NCI-H510A treated with DMSO at 0.1 percent for 48 hours (cell line): ENCODE data around the gene OTUD1.

Source experiments
- DNase-seq: peaks from one replicate; lab custom pipeline; 2025; lab: John Stamatoyannopoulos, UW

Gene OTUD1

GRCh38 chr10:23421397-23421796 lies 17.5 kb upstream of the OTUD1 start:
- DNase-seq: no peak

- no peak for DNase-seq
Measured at GRCh38 chr10:23422003-23422411, 16.9 kb upstream of the OTUD1 start.

- no peak for DNase-seq
Measured at GRCh38 chr10:23432166-23432565, 6.7 kb upstream of the OTUD1 start.

- no peak for DNase-seq
Measured at GRCh38 chr10:23432639-23433038, 6.2 kb upstream of the OTUD1 start.

DNA sequence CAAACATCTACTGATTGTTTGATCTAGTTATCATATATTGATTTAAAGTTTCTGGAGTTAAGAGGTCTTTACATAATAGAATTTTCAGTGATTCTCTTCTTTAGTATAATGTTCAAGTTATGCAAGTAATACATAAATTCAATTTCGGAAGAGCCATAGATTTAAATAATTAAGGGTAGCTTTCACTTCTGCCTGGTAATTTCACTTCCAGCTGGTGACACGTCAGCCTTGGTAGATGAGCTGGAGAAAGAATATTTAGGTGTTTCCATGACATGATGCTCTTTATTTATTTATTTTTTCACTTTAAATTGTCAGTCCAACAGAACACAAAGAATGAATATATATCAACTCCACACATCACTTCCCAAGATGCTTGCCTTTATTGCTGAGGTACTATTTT lies 5.2 kb upstream of the OTUD1 start:
- DNase-seq: no peak

DNA sequence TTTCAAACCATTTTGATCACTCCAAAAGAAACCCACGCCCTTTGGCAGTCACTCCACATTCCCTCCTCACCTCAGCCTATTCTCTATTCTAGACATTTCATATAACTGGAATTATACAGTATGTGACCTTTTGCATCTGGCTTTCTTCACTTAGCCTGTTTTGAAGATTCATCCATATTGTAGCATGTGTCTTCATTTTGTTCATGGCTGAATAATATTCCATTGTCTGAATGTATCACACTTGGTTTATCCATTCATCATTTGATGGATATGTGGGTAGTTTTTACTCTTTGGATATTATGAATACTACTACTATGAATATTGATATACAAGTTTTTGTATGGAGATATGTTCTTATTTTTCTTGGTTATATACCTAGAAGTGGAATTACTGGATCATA lies 3.5 kb upstream of the OTUD1 start:
- DNase-seq: no peak

GRCh38 chr10:23436983-23437382 lies 1.9 kb upstream of the OTUD1 start:
- no peak for DNase-seq

GRCh38 chr10:23437963-23438546 lies 820 bp upstream of the OTUD1 start:
- DNase-seq: no peak

GRCh38 chr10:23439452-23439960 lies 631 bp downstream of the OTUD1 start:
- no peak for DNase-seq

GRCh38 chr10:23439961-23440889 lies 1.4 kb downstream of the OTUD1 start:
- no peak for DNase-seq

GRCh38 chr10:23441251-23441650 lies 2.4 kb downstream of the OTUD1 start:
- no peak for DNase-seq

DNA sequence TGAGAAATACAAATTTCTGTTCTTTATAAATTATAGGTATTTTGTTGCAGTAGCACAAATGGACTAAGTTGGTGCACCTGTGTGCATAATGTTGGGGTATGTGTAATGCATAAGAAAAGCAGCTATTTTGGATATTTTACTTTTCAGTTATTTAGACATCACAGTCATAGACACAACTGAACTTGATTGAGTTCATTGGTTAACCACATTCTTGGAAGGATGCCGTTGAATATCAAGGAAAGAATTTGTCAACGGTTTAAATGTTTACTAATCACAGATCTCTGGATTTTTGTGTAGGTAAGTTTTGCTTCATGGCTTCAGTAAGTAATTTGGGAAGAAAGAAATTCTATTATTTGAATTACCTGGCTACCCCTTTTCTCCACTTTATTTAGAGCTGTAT lies 4.1 kb downstream of the OTUD1 start:
- no peak for DNase-seq

GRCh38 chr10:23445591-23445990 lies 6.7 kb downstream of the OTUD1 start:
- DNase-seq: no peak

DNA sequence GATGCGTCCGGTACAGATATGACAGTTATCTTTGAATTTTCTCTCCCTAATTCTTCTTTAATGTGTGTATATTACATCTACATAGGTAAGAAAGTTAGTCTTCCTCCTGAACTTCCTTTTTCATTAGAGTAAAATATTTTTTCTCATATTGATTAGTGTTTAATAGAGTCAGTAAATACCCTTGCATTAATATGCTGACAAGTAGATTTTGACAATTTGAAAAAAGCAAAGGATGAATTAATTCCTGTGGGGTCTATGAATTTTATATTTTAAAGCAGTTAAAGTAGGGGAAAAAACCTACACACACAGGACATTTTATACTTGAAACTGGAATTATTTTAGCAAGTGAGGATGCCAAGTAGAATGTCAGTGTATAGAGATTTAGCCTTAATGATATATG lies 9.4 kb downstream of the OTUD1 start:
- no peak for DNase-seq

- no peak for DNase-seq
Measured at GRCh38 chr10:23448802-23449570, 10.1 kb downstream of the OTUD1 start.

DNA sequence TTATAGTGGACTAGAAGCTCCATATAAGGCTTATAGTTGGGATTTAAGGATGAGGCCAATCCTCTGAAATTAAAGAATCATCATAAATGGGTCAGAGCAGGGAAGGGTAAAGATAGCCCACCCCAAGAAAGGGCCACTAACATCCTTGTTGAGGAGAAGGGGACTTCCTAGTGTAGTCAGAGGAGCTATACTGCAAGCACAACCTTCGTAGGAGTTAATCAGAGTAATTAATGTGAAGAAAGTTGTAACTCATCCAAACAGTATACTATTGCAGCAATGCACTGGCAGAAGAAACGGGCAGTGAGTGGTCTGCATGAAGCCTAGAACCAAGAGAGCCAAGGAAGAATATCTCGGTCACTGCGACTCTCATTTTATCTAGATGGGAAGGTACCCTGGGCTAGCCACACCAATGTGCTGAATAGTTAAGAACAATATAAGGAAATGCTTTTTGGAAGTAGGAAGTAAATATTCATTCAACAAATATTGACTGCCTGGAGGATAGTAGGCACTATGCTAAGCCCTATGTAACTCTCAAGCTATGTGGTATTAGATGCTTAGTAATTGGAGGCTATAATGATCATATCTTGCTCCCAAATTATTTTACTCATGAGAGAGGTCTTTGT lies 13.3 kb downstream of the OTUD1 start:
- no peak for DNase-seq

DNA sequence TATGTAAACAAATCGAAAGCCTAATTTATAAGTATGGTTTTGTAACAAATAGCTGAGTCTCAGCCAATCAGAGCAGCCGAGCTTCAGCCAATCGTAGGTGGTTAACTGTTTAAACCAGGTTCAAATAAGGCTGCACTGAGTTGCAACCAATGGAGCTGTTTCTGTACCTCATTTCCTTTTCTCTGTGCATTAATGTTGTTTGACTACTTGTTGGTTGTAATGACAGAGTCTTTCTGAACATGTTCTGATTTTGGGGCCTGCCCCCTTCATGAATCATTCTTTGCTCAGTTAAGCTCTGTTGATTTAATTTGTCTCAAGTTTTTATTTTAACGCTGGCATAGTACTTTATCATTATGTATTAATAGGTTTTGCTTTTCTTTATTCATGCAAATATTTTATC lies 14.6 kb downstream of the OTUD1 start:
- DNase-seq: no peak

DNA sequence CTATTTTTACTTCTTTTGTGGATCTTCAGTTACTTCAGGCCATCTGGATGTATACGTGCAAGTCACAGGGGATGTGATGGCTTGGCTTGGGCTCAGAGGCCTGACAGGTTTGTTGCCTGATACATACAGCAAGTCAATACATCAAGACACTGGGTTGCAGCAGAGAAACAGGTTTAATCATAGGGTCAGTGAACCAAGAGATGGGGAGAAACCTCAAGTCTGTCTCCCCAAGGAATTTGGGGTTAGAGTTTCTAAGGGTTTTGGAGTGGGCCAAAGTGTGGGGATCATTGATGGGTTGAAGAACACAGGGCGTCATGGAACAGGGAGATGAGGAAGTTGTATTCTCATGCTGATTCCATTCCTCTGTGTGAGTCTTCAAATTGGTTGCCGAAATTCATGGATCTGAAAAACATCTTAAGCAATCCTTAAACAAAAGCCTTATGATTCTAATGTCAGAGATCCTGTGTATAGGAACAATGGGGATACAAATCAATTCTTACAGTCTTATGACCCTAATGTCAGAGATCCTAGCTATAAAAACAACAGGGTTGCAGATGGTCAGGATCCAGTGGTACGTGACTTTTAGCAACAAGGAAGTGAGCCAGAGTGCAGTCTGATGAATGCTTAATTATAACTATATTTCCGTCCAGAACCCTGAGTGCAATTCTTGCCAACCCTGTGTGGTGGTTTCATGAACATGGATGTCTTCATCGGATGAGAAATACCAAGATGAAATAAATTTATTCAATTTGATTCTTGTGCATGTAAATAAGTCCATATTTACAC lies 18.9 kb downstream of the OTUD1 start:
- no peak for DNase-seq

- DNase-seq: no peak
Measured at GRCh38 chr10:23459308-23459939, 20.5 kb downstream of the OTUD1 start.

- DNase-seq: no peak
Measured at GRCh38 chr10:23461557-23461956, 22.7 kb downstream of the OTUD1 start.

DNA sequence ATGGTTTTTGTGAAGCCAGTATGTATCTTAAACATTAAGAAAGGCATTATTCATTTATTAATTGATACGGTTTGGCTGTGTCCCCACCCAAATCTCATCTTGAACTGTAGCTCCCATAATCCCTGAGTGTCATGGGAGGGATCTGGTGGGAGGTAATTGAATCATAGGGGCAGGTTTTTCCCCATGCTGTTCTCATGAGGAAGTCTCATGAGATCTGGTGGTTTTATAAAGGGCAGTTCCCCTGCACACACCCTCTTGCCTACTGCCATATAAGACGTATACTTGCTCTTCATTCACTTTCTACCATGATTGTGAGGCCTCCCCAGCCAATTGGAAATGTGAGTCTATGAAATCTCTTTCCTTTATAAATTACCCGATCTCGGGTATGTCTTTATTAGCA lies 28.1 kb downstream of the OTUD1 start:
- DNase-seq: no peak
